ENCODE measurements around the gene CNTNAP2. TPM values are rescaled to one million over a fixed set of nuclear protein-coding genes. Genes with fewer than 3 reads are reported as not detected.

CNTNAP2 gene
- total and polyA plus RNA-seq, 9 of the 15 experiments (the other 6 are each of a cell fraction or from before 2014, with no cell fraction given): 0.04 to 0.62 (median 0.09) TPM; not detected in 4

GRCh38 chr7:147809786-147810185 lies 1693.2 kb downstream of the CNTNAP2 start (continued):
- TF ChIP-seq RBBP5 (IDR thresholded peaks at IDR 0.05; ENCODE audit: borderline replicate concordance, insufficient read depth, low read length, poor library complexity, severe bottlenecking): no peak
- TF ChIP-seq ZNF778 (CRISPR knock-in tag; IDR thresholded peaks at IDR 0.05): no peak
- TF ChIP-seq XRCC4 (IDR thresholded peaks at IDR 0.05; ENCODE audit: extremely low read depth, insufficient read depth, insufficient read length): no peak
- no peak for TF ChIP-seq TAL1 (IDR thresholded peaks at IDR 0.05)
- no peak for TF ChIP-seq MYBL2 (IDR thresholded peaks at IDR 0.05; ENCODE audit: low read depth)
- no peak for TF ChIP-seq MYBL2 (CRISPR knock-in tag; IDR thresholded peaks at IDR 0.05; ENCODE audit: borderline replicate concordance)
- no peak for TF ChIP-seq TAF9B (IDR thresholded peaks at IDR 0.05; ENCODE audit: partially characterized antibody)
- no peak for TF ChIP-seq SLC30A9 (CRISPR knock-in tag; IDR thresholded peaks at IDR 0.05)

GRCh38 chr7:147810269-147810668 lies 1693.7 kb downstream of the CNTNAP2 start:
- no peak overlapping the region for H2AFZ ChIP-seq (ENCODE audit: low read depth, low read length)
- H3K79me2 ChIP-seq (ENCODE audit: control insufficient read depth, insufficient read depth, low read length): no peaks in the 10 kb centered on the region
- no peaks in the 10 kb centered on the region for H3K4me1 ChIP-seq (replicated peaks in 1 of 2; ENCODE audit: control insufficient read depth in 2 of 2, insufficient read depth in 2 of 2, low read length in 2 of 2)
- no TSS peak for BruUV-seq (replicated peaks)
- no peaks in the 10 kb centered on the region for H3K36me3 ChIP-seq (ENCODE audit: control insufficient read depth, insufficient read depth, low read length)
- ATAC-seq (no peak), DNase-seq (ENCODE audit: extremely low read depth in 1 of 4, low spot score in 3 of 4) (no peak), FAIRE-seq (no peak)
- ChIA-PET POLR2A (no interaction called here), CTCF (ENCODE audit: low intra/inter-chr PET ratio) (no interaction called here)
- no peak overlapping the region for H3K27ac ChIP-seq (ENCODE audit: extremely low read depth, low read depth, low read length)
- no peak overlapping the region for H3K4me2 ChIP-seq (ENCODE audit: insufficient read depth, low read length)
- H3K9me1 ChIP-seq (ENCODE audit: control insufficient read depth, insufficient read depth, low read length): no peaks in the 10 kb centered on the region
- H3K9me3 ChIP-seq (replicated peaks; ENCODE audit: control insufficient read depth, insufficient read depth, low read depth, low read length): peaks cover 2% of the 10 kb centered on the region
- intact Hi-C loops (cut with micrococcal nuclease) (no loop called here), in situ Hi-C loops (cut with MboI) (no loop called here)
- no peaks in the 10 kb centered on the region for H3K27me3 ChIP-seq (ENCODE audit: control insufficient read depth in 2 of 2, insufficient read depth in 2 of 2, low read length in 2 of 2)
- H4K20me1 ChIP-seq (replicated peaks; ENCODE audit: control insufficient read depth, insufficient read depth, low read length): no peaks in the 10 kb centered on the region
- no peak overlapping the region for H3K9ac ChIP-seq (ENCODE audit: insufficient read depth in 1 of 2, low read depth in 2 of 2, low read length in 2 of 2)
- H3K4me3 ChIP-seq: no peak overlapping the region
- TF ChIP-seq HMGN3 (IDR thresholded peaks at IDR 0.05; ENCODE audit: borderline replicate concordance, extremely low read depth, insufficient read length, low read depth, low read length): no peak
- TF ChIP-seq SREBF1 (IDR thresholded peaks at IDR 0.05; ENCODE audit: borderline replicate concordance, low read depth, low read length): no peak
- TF ChIP-seq ATF1 (CRISPR knock-in tag; IDR thresholded peaks at IDR 0.05): no peak
- TF ChIP-seq ATF1 (tag; IDR thresholded peaks at IDR 0.05): no peak
- TF ChIP-seq CHCHD3 (CRISPR knock-in tag; IDR thresholded peaks at IDR 0.05): no peak
- no peak for TF ChIP-seq SREBF2 (CRISPR knock-in tag; IDR thresholded peaks at IDR 0.05)
- TF ChIP-seq ETS2 (tag; IDR thresholded peaks at IDR 0.05; ENCODE audit: borderline replicate concordance, poor library complexity, severe bottlenecking): no peak
- TF ChIP-seq KDM5B (IDR thresholded peaks at IDR 0.05; ENCODE audit: insufficient replicate concordance, low read depth, low read length): no peak
- TF ChIP-seq ZEB2 (IDR thresholded peaks at IDR 0.05): no peak
- TF ChIP-seq, protein P1, sequence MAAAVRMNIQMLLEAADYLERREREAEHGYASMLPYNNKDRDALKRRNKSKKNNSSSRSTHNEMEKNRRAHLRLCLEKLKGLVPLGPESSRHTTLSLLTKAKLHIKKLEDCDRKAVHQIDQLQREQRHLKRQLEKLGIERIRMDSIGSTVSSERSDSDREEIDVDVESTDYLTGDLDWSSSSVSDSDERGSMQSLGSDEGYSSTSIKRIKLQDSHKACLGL (CRISPR knock-in tag; IDR thresholded peaks at IDR 0.05; ENCODE audit: borderline replicate concordance, poor library complexity, severe bottlenecking): no peak
- no peak for TF ChIP-seq HIVEP1 (CRISPR knock-in tag; IDR thresholded peaks at IDR 0.05)
- TF ChIP-seq HDAC6 (IDR thresholded peaks at IDR 0.05; ENCODE audit: low read depth, low read length): no peak
- no peak for TF ChIP-seq HDAC1 (IDR thresholded peaks at IDR 0.05)
- no peak for TF ChIP-seq KLF1 (tag; IDR thresholded peaks at IDR 0.05)
- TF ChIP-seq, protein P2, sequence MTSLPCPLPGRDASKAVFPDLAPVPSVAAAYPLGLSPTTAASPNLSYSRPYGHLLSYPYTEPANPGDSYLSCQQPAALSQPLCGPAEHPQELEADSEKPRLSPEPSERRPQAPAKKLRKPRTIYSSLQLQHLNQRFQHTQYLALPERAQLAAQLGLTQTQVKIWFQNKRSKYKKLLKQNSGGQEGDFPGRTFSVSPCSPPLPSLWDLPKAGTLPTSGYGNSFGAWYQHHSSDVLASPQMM (CRISPR knock-in tag; IDR thresholded peaks at IDR 0.05): no peak
- no peak for TF ChIP-seq ZNF699 (CRISPR knock-in tag; IDR thresholded peaks at IDR 0.05; ENCODE audit: insufficient replicate concordance)
- TF ChIP-seq CTBP1 (IDR thresholded peaks at IDR 0.05; ENCODE audit: borderline replicate concordance): no peak
